NB4 (cell line): ENCODE results near the gene PBX3.

Experiments
- CTCF ChIP-seq: IDR thresholded peaks from one replicate; pipeline ENCODE4 v1.5.1; 2012; ENCODE audit warnings: low read depth, low read length
- MAX ChIP-seq: IDR thresholded peaks from 2 replicates; pipeline ENCODE4 v1.6.1; 2011; ENCODE audit warnings: low read depth, low read length
- POLR2A ChIP-seq: IDR thresholded peaks from 2 replicates; pipeline ENCODE4 v1.6.1; 2011; ENCODE audit warnings: mild to moderate bottlenecking; ENCODE audit not compliant: insufficient read length; ENCODE audit errors: extremely low read depth

- TF ChIP-seq POLR2A (no peak), CTCF (no peak), MAX (no peak)
Measured at GRCh38 chr9:125845271-125845808, 98.2 kb downstream of the PBX3 start.
